ENCODE data around the gene EXTL2. TPM values are rescaled to one million over a fixed set of nuclear protein-coding genes. Genes with fewer than 3 reads are reported as not detected.

The EXTL2 gene, protein sequence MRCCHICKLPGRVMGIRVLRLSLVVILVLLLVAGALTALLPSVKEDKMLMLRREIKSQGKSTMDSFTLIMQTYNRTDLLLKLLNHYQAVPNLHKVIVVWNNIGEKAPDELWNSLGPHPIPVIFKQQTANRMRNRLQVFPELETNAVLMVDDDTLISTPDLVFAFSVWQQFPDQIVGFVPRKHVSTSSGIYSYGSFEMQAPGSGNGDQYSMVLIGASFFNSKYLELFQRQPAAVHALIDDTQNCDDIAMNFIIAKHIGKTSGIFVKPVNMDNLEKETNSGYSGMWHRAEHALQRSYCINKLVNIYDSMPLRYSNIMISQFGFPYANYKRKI
- total RNA-seq (2021; fragmentation: NEBNext Ultra II Directional; extraction: Animal tissue kit (Norgen Biotek cat#: 25700)) = 10 to 100 TPM; 17.8 to 27.1 (median 23.3) TPM
- long read RNA-seq, transcript EXTL2-202 (5 exons, 3,985 nt) = major isoform, 18 of 42 reads
- long read RNA-seq, transcript EXTL2-201 (5 exons, 2,835 nt) = minor isoform, 11 of 42 reads
- long read RNA-seq, partial matches to known transcripts = 4 of 42 reads
- long read RNA-seq, other reads (novel, unspliced or antisense) = 8 of 42 reads

DNA sequence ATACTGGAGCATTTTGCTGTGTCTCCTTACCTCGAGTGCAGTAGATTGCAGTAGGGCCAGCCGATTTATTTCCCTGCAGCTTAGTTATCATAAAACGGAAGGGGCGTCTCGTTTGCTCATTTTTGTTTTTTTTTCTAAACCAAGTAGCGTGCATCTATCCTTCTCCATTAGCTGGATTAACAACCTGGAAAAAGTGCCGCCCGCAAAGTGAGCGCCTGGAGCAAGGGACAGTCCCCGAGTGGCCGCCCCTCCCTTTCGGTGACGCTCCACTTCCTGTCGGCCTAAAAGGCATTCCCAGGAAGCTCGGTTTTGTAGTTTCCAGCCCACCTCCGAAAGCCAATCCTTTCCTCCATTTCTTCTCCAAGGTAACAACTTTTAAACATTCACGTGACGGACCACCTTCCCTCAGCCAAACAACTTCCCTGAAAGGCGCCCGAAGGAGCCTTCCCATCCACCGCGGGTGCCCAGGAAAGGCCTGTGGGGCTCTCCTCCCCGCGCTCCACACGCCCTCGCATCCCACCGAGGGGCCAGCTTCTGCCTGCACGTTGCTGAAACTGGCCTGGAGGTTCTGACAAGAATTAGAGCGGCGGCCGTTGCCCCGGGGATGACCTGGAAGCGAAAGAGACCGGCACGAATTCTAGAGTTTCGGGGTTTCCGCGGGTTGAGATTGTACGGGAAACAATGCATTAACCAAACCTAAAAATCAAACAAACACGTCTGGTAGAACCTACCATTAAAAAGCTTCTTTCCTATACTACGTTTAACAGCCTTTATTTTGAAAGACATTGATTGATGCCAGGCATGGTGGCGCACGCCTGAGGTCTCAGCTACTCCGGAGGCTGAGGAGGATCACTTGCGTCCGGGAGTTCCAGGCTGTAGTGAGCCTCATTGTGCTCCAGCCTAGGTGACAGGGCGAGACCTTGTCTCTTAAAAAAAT is at the start of gene EXTL2:
Gene EXTL2, minus strand, starts transcription at position 240 of the 937 bp plus-strand sequence. CDS start 6,085 bp downstream, outside the sequence.
- TF ChIP-seq, protein P1, sequence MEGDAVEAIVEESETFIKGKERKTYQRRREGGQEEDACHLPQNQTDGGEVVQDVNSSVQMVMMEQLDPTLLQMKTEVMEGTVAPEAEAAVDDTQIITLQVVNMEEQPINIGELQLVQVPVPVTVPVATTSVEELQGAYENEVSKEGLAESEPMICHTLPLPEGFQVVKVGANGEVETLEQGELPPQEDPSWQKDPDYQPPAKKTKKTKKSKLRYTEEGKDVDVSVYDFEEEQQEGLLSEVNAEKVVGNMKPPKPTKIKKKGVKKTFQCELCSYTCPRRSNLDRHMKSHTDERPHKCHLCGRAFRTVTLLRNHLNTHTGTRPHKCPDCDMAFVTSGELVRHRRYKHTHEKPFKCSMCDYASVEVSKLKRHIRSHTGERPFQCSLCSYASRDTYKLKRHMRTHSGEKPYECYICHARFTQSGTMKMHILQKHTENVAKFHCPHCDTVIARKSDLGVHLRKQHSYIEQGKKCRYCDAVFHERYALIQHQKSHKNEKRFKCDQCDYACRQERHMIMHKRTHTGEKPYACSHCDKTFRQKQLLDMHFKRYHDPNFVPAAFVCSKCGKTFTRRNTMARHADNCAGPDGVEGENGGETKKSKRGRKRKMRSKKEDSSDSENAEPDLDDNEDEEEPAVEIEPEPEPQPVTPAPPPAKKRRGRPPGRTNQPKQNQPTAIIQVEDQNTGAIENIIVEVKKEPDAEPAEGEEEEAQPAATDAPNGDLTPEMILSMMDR (IDR thresholded peaks at IDR 0.05) = no peak
- H3K36me3 Mint-ChIP-seq (ENCODE audit: low read depth) = peaks cover 38% of the 10 kb centered on the region
- H3K27me3 Mint-ChIP-seq (ENCODE audit: insufficient read depth) = peaks cover 8% of the 10 kb centered on the region
- peak; percentile 86 for DNase-seq
- peaks cover 37% of the 10 kb centered on the region for H3K4me1 Mint-ChIP-seq (ENCODE audit: low read depth)
- peak within 1 kb of the TSS; percentile 100 for H3K4me3 Mint-ChIP-seq
- H3K9me3 Mint-ChIP-seq = peaks cover 10% of the 10 kb centered on the region
- peak within 1 kb of the TSS; percentile 100 for H3K27ac Mint-ChIP-seq

DNA sequence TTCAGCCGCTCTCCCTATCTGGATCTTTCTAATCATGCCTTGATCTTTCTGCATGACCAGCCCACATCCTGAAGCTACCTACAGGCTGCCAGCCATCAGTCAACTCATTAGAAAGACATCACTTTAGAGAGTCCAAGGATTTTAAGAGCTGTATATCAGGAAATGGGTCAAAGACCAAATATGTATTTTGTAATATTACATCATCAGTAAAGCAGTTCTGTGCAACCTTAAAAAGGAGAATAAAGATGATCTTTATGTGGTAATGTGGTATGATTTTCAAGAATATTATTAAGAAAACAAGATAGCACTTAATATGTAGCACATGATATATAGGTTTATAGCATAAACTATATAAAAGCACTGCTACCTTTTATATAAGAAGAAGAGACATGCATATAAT is 48.9 kb upstream of the EXTL2 start:
- Mint-ChIP-seq H3K27ac (peak overlapping the region; percentile 7; the same call in 1 of the 2 replicates), H3K9me3 (no peaks in the 10 kb centered on the region; the same call in 1 of the 2 replicates), H3K36me3 (ENCODE audit: low read depth) (peaks cover 70% of the 10 kb centered on the region), H3K4me3 (no peak overlapping the region), H3K27me3 (ENCODE audit: insufficient read depth) (no peaks in the 10 kb centered on the region; the same call in none of the 2 replicates), H3K4me1 (ENCODE audit: low read depth) (peaks cover 18% of the 10 kb centered on the region)
- TF ChIP-seq, protein P1 (IDR thresholded peaks at IDR 0.05) = no peak
- DNase-seq = no peak

DNA sequence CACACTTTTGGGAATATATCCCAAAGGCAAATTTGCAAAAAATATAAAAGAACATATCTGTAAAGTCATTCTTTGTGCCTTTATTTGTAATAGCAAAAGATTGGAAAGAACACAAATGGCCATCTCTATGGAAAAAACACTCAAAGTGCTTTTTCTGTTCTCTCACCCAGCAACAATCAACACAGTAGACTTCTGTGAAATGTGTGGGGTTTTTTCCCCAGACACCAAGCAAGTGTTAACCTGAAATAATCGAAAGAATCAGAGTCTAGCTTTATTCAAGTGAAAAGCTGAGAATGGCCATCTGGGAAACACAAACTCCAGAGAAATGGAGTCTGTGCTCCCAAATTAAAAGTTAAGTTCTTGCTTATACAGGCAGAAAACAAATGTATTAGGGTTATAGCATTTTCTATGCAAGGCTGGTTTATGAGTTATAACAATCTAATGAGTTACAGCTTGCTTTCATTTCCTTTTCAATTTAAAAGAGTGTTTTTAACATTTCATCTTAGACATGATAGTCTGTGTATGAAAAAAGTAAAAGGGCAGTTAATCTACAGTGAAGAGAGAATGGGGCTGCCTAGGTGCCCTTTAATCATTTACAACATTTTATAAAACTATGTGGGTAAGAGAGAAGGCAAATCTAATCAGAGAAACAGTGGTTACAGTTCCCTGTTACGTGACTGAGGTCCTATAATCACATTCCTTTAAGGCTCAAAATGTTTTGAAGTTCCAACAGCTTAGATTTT is 47.8 kb upstream of the EXTL2 start:
- Mint-ChIP-seq H3K27ac (no peak overlapping the region), H3K27me3 (ENCODE audit: insufficient read depth) (no peaks in the 10 kb centered on the region; the same call in none of the 2 replicates), H3K9me3 (no peaks in the 10 kb centered on the region), H3K4me3 (no peak overlapping the region), H3K36me3 (ENCODE audit: low read depth) (peaks cover 63% of the 10 kb centered on the region), H3K4me1 (ENCODE audit: low read depth) (peaks cover 14% of the 10 kb centered on the region)
- TF ChIP-seq, protein P1 (IDR thresholded peaks at IDR 0.05) = no peak
- no peak for DNase-seq

DNA sequence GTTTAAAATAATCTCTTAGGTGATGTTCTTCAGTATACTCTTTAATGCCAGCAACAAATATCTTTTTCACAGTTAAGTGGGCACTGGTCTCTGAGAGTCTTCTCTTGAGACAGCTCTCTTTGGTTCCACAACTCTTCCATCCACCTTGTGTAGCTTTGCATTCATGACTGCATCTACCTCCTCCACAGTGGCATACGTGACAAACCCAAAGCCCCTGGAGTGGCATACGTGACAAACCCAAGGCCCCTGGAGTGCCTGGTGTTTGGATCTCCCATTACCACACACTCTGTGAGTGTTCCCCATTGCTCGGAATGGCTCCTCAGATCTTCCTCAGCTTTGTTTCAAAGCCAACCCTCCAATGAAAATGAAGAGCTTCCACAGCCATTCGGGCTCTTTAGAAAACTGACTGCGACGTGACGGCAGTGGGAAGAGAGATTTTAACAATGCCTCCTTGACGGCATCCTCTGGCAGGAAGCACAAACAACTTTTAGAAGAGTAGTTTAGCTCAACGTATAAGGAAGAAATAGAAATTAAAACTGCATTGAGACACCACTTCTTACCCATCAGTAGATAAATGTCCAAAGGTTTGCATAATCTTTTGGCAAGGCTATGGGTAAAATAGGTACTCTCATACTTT is 47.1 kb upstream of the EXTL2 start:
- Mint-ChIP-seq H3K9me3 (no peaks in the 10 kb centered on the region), H3K36me3 (ENCODE audit: low read depth) (peaks cover 55% of the 10 kb centered on the region), H3K27ac (no peak overlapping the region), H3K4me1 (ENCODE audit: low read depth) (peaks cover 14% of the 10 kb centered on the region), H3K27me3 (ENCODE audit: insufficient read depth) (no peaks in the 10 kb centered on the region; the same call in none of the 2 replicates), H3K4me3 (no peak overlapping the region)
- DNase-seq = no peak
- TF ChIP-seq, protein P1 (IDR thresholded peaks at IDR 0.05) = no peak

All from HFFc6 (cell line).